ENCODE data around the gene SLC35F3. TPM values are rescaled to one million over a fixed set of nuclear protein-coding genes. Genes with fewer than 3 reads are reported as not detected.

Gene SLC35F3
- total and polyA plus RNA-seq, 2 experiments from 2014 or later = 1.0 to 3.2 TPM

- TF ChIP-seq, protein P1, sequence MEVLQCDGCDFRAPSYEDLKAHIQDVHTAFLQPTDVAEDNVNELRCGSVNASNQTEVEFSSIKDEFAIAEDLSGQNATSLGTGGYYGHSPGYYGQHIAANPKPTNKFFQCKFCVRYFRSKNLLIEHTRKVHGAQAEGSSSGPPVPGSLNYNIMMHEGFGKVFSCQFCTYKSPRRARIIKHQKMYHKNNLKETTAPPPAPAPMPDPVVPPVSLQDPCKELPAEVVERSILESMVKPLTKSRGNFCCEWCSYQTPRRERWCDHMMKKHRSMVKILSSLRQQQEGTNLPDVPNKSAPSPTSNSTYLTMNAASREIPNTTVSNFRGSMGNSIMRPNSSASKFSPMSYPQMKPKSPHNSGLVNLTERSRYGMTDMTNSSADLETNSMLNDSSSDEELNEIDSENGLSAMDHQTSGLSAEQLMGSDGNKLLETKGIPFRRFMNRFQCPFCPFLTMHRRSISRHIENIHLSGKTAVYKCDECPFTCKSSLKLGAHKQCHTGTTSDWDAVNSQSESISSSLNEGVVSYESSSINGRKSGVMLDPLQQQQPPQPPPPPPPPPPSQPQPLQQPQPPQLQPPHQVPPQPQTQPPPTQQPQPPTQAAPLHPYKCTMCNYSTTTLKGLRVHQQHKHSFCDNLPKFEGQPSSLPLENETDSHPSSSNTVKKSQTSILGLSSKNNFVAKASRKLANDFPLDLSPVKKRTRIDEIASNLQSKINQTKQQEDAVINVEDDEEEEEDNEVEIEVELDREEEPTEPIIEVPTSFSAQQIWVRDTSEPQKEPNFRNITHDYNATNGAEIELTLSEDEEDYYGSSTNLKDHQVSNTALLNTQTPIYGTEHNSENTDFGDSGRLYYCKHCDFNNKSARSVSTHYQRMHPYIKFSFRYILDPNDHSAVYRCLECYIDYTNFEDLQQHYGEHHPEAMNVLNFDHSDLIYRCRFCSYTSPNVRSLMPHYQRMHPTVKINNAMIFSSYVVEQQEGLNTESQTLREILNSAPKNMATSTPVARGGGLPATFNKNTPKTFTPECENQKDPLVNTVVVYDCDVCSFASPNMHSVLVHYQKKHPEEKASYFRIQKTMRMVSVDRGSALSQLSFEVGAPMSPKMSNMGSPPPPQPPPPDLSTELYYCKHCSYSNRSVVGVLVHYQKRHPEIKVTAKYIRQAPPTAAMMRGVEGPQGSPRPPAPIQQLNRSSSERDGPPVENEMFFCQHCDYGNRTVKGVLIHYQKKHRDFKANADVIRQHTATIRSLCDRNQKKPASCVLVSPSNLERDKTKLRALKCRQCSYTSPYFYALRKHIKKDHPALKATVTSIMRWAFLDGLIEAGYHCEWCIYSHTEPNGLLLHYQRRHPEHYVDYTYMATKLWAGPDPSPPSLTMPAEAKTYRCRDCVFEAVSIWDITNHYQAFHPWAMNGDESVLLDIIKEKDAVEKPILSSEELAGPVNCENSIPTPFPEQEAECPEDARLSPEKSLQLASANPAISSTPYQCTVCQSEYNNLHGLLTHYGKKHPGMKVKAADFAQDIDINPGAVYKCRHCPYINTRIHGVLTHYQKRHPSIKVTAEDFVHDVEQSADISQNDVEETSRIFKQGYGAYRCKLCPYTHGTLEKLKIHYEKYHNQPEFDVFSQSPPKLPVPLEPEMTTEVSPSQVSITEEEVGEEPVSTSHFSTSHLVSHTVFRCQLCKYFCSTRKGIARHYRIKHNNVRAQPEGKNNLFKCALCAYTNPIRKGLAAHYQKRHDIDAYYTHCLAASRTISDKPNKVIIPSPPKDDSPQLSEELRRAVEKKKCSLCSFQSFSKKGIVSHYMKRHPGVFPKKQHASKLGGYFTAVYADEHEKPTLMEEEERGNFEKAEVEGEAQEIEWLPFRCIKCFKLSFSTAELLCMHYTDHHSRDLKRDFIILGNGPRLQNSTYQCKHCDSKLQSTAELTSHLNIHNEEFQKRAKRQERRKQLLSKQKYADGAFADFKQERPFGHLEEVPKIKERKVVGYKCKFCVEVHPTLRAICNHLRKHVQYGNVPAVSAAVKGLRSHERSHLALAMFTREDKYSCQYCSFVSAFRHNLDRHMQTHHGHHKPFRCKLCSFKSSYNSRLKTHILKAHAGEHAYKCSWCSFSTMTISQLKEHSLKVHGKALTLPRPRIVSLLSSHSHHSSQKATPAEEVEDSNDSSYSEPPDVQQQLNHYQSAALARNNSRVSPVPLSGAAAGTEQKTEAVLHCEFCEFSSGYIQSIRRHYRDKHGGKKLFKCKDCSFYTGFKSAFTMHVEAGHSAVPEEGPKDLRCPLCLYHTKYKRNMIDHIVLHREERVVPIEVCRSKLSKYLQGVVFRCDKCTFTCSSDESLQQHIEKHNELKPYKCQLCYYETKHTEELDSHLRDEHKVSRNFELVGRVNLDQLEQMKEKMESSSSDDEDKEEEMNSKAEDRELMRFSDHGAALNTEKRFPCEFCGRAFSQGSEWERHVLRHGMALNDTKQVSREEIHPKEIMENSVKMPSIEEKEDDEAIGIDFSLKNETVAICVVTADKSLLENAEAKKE (CRISPR knock-in tag; IDR thresholded peaks at IDR 0.05) = no peak
- TF ChIP-seq ZNF114 (CRISPR knock-in tag; IDR thresholded peaks at IDR 0.05) = no peak
These were observed 464.6 kb downstream of the SLC35F3 start (continued) for GRCh38 chr1:234369033-234369430.

DNA sequence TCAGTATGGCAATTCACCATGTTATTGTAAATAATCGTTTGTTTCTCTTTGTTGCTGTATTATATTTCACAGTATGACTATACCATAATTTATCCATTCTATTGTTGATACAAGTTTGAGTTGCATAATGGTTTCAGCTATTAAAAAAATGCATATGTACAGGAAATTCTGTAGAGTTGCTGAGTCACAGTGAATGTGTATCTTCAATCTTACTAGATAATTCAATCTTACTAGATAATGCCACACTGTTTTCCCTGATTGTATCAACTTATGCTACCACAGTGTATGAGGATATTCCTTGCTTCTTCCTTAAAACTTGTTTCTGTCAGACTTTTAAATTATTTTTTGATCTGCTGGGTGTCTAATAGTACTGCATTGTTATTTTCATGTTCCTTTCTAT is 465.3 kb downstream of the SLC35F3 start:
- DNase-seq (ENCODE audit: low spot score) = no peak
- Mint-ChIP-seq H3K9me3 (no peaks in the 10 kb centered on the region), H3K4me1 (peaks cover 7% of the 10 kb centered on the region; the same call in 2 of the 3 replicates), H3K27ac (no peak overlapping the region), H3K4me3 (no peak overlapping the region), H3K36me3 (ENCODE audit: low read depth) (no peaks in the 10 kb centered on the region; the same call in 1 of the 3 replicates), H3K27me3 (ENCODE audit: insufficient read depth, low read depth, poor library complexity) (peaks cover 4% of the 10 kb centered on the region)
- no peak overlapping the region for H3K27ac ChIP-seq (ENCODE audit: low read depth)
- H3K4me1 ChIP-seq (ENCODE audit: insufficient read depth) = peaks cover 6% of the 10 kb centered on the region; the same call in 1 of the 2 replicates
- no peaks in the 10 kb centered on the region for H3F3A ChIP-seq (replicated peaks; ENCODE audit: low read depth)
- no peaks in the 10 kb centered on the region for H4K20me1 ChIP-seq (replicated peaks; ENCODE audit: insufficient read depth)
- no peak overlapping the region for H2AFZ ChIP-seq
- TF ChIP-seq, protein P2, sequence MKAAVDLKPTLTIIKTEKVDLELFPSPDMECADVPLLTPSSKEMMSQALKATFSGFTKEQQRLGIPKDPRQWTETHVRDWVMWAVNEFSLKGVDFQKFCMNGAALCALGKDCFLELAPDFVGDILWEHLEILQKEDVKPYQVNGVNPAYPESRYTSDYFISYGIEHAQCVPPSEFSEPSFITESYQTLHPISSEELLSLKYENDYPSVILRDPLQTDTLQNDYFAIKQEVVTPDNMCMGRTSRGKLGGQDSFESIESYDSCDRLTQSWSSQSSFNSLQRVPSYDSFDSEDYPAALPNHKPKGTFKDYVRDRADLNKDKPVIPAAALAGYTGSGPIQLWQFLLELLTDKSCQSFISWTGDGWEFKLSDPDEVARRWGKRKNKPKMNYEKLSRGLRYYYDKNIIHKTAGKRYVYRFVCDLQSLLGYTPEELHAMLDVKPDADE (IDR thresholded peaks at IDR 0.05) = no peak
- TF ChIP-seq CREB1 (CRISPR knock-in tag; IDR thresholded peaks at IDR 0.05; ENCODE audit: low read depth) = no peak
- TF ChIP-seq CTCF (conservative IDR thresholded peaks at IDR 0.05; ENCODE audit: low read depth in 2 of 2) = no peak
- TF ChIP-seq, protein P1 (CRISPR knock-in tag; IDR thresholded peaks at IDR 0.05) = no peak
- H3K79me2 ChIP-seq (replicated peaks; ENCODE audit: insufficient read depth) = peaks cover 14% of the 10 kb centered on the region
- H3K4me3 ChIP-seq = no peak overlapping the region
- ATAC-seq = no peak
- H3K36me3 ChIP-seq (ENCODE audit: insufficient read depth) = no peaks in the 10 kb centered on the region
- no peaks in the 10 kb centered on the region for H3K9me2 ChIP-seq (ENCODE audit: insufficient read depth)
- no peak overlapping the region for H3K4me2 ChIP-seq
- H3K27me3 ChIP-seq (ENCODE audit: insufficient read depth) = no peaks in the 10 kb centered on the region
